Aorta (tissue), 5 donors: ENCODE measurements around the gene TMPRSS9. TPM values are rescaled to one million over a fixed set of nuclear protein-coding genes. Genes with fewer than 3 reads are reported as not detected.

Source experiments
- ATAC-seq: fragments of 200-7000 bp; cut with Tn5 transposase; one replicate; pipeline ENCODE4 v1.9.1; 2022; ENCODE audit warnings: moderate library complexity; ENCODE audit not compliant: low FRiP score
- DNase-seq, 2 donors: peaks; one replicate each; pipeline ENCODE4 v3.0.0-alpha.2; 2020
- H3K27ac ChIP-seq, 2 donors: one replicate each; pipeline ENCODE4 v1.5.1; 2013; ENCODE audit warnings: low read length in 2 of 2, mild to moderate bottlenecking in 2 of 2, moderate library complexity in 2 of 2, control low read depth in 1 of 2, inconsistent platforms in 1 of 2, low read depth in 1 of 2
- H3K27me3 ChIP-seq, 2 donors: one replicate each; pipeline ENCODE4 v1.6.1; 2013; ENCODE audit warnings: control low read depth in 1 of 2, low read length in 1 of 2, mild to moderate bottlenecking in 1 of 2, moderate library complexity in 1 of 2; ENCODE audit not compliant: insufficient read depth in 2 of 2, control insufficient read depth in 1 of 2
- H3K36me3 ChIP-seq, 2 donors: one replicate each; pipeline ENCODE4 v1.6.1; 2013; ENCODE audit warnings: control low read depth in 1 of 2, low read length in 1 of 2, mild to moderate bottlenecking in 1 of 2; ENCODE audit not compliant: insufficient read depth in 2 of 2, control insufficient read depth in 1 of 2
- H3K4me1 ChIP-seq, 2 donors: one replicate each; pipeline ENCODE4 v1.6.1; 2013; ENCODE audit warnings: low read length in 2 of 2, control low read depth in 1 of 2, mild to moderate bottlenecking in 1 of 2, moderate library complexity in 1 of 2; ENCODE audit not compliant: insufficient read depth in 2 of 2, control insufficient read depth in 1 of 2
- H3K4me3 ChIP-seq, 2 donors: one replicate each; pipeline ENCODE4 v1.5.1; 2013; ENCODE audit warnings: low read length in 2 of 2, control low read depth in 1 of 2, mild to moderate bottlenecking in 1 of 2
- H3K9me3 ChIP-seq: one replicate; pipeline ENCODE4 v1.6.1; 2013; ENCODE audit warnings: mild to moderate bottlenecking, low read length; ENCODE audit not compliant: control insufficient read depth
- WGBS, 2 donors: extraction: QIAGEN DNeasy Blood & Tissue Kit; methylation state at CpG; one replicate each; pipeline ENCODE4 v1.1.7; 2013; 5-methylcytosine and 5-hydroxymethylcytosine counted together
- intact Hi-C, 2 donors: fragments of 100-400 bp; cut with DNase I; formaldehyde crosslinking; loops; one replicate each; pipeline versions ENCODE4 v1.14.2 to v1.15.0; 2022
- polyA plus RNA-seq, 2 donors: library from polyadenylated mRNA; stranded (reverse); fragments of 200-250 nt; gene quantifications; one replicate each; pipeline ENCODE4 v1.2.3, GENCODE V29; 2013
- total RNA-seq, 2 donors: library from RNA; stranded (reverse); fragmentation: NEBNext Ultra II Directional; extraction: Animal tissue kit (Norgen Biotek cat#: 25700); gene quantifications; one replicate each; pipeline ENCODE4 v1.2.1, GENCODE V29; 2021
- donor health status: healthy with polysubstance abuse.
- donor health status: Bipolar disorder and iron deficiency.
- donor health status: DM: no; HTN: no; CAD: no.
- donor health status: DM: no; HTN: no; CAD: no.
- donor health status: DM: yes; HTN: yes; CAD: no.

The TMPRSS9 gene
- total and polyA plus RNA-seq, 4 donors = 0.23 to 0.27 TPM; not detected in 2

DNA sequence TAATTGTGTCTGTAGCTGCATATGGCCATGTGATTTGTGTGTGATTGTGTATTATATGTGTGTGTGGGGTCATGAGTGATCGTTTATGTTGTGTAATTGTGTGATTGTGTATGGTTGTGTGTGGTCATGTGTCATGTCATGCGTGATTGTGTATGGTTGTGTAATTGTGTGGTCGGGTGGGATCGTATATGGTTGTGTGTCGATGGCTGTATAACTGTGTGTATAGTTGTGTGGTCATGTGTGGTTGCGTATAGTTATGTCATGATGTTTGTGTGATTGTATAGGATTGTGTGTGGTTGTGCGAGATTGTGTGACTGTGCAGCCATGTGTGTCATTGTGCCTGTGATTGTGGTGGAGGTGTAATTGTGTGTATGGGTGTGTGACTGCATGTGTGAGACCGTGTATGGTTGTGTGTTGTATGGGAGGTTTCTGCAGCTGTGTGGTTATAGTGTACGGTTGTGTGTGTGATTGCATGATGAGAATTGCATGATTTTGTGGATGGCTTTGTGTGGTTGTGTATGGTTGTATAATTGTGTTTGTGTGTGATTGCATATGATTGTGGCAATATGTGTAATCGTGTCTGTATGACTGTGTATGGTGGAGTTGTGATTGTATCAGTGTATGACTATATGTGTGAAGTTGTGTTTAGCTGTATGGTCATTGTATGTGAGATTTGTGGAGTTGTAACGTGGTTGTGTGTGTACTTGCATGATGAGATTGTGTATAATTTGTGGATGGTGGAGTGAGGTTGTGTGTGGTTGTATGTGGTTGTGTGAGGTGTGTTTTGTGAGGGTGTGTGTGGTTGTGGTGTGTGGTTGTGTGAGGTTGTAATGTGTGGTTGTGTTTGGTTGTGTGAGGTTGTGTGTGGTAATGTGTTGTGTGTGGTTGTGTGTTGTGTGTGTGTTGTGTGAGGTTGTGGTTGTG, 2.2 kb downstream of the TMPRSS9 start:
- Histone ChIP-seq H3K9me3 (no peaks in the 10 kb centered on the region), H3K4me3 (no peak overlapping the region), H3K36me3 (no peaks in the 10 kb centered on the region), H3K27me3 (peaks cover 0 to 1% of the 10 kb centered on the region in 2 donors), H3K27ac (no peak overlapping the region), H3K4me1 (no peaks in the 10 kb centered on the region)
- no peak for ATAC-seq
- WGBS, 2 donors = 90 to 91% methylated on average over 11 of the region's 11 CpGs
- DNase-seq = no peak
- intact Hi-C loops = no loop called here

DNA sequence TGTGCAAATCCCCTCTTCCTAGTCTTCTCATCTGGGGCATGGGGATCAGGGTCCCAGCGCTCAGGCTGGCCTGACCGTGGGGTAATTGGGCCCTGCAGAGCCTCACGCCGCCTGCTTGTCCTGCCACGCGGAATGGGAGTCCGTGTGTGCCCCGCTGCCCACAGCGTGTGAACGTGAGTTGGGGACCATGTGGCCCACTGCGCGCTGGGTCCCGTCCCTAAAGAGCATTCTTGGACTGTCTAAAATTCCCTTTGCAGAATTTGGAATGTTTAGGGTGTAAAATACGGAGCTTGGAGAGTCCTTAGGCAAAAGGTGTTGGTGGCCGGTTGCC, 2.9 kb downstream of the TMPRSS9 start:
- intact Hi-C loops = no loop called here
- Histone ChIP-seq H3K9me3 (no peaks in the 10 kb centered on the region), H3K4me1 (no peaks in the 10 kb centered on the region), H3K27me3 (peaks cover 0 to 1% of the 10 kb centered on the region in 2 donors), H3K36me3 (no peaks in the 10 kb centered on the region), H3K27ac (no peak overlapping the region), H3K4me3 (no peak overlapping the region)
- DNase-seq (no peak), ATAC-seq (no peak)
- WGBS, 2 donors = 71% methylated on average over 15 of the region's 15 CpGs

GRCh38 chr19:2363419-2363818, 3.4 kb downstream of the TMPRSS9 start:
- no peaks in the 10 kb centered on the region for H3K9me3 ChIP-seq
- no peak for ATAC-seq
- intact Hi-C loops = no loop called here
- H3K4me1 ChIP-seq = no peaks in the 10 kb centered on the region
- DNase-seq = no peak
- no peaks in the 10 kb centered on the region for H3K36me3 ChIP-seq
- no peak overlapping the region for H3K27ac ChIP-seq
- WGBS, 2 donors = 67 to 71% methylated on average over 17 of the region's 17 CpGs
- peaks cover 0 to 1% of the 10 kb centered on the region in 2 donors for H3K27me3 ChIP-seq
- no peak overlapping the region for H3K4me3 ChIP-seq

DNA sequence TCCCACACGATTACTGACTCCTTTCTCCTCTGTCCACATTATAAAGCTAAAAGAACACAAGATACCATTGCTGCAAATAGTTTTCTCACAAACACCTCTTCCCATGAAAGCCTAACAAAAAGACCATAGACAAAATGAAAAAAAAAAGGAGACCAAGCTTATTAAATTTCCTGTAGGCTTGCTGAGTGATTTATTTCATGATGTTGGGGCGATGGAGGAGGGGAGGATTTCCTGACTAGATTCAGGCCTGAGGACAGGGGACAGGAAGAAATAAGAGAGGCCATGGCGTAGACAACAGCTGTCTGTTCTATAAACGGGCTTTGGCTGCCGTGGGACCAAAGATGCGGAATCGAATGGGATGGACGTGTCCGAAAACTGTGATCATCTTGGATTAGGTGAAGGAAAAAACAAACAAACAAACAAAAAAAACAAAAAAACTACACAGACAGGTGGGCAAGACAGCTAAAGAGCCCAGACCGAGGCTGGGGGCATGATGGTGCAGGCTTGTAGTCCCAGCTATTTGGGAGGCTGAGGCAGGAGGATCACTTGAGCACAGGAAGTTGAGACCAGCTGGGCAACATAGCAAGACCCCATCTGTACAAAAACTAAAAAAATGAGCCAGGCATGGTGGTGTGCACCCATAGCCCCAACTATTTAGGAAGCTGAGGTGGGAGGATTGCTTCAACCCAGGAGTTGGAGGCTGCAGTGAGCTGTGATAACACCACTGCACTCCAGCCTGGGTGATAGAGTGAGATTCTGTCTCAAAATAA, 5.3 kb downstream of the TMPRSS9 start:
- no peak for ATAC-seq
- H3K4me1 ChIP-seq = no peaks in the 10 kb centered on the region
- 64 to 67% methylated on average over 10 of the region's 10 CpGs for WGBS, 2 donors
- no peak overlapping the region for H3K4me3 ChIP-seq
- peaks cover 0 to 1% of the 10 kb centered on the region in 2 donors for H3K27me3 ChIP-seq
- peaks cover 2% of the 10 kb centered on the region for H3K9me3 ChIP-seq
- intact Hi-C loops = no loop called here
- H3K27ac ChIP-seq = no peak overlapping the region
- no peak for DNase-seq
- H3K36me3 ChIP-seq = no peaks in the 10 kb centered on the region

DNA sequence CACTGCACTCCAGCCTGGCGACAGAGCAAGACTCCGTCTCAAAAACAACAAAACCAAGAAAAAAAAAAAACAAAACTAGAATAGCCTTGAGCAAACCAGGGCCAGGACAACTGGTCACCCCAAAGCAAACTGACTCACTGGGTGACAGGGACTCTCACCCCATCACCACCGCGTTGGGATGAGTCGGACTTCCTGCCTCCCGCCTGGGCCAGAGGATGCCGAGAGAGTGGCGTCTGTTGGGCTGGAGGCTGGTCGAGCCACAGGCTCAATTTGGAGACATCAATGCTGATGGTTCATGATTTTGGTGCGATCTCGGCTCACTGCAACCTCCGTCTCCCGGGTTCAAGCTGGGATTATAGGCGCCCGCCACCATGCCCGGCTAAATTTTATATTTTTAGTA, 11.6 kb downstream of the TMPRSS9 start:
- Histone ChIP-seq H3K4me1 (no peaks in the 10 kb centered on the region), H3K4me3 (no peak overlapping the region), H3K27ac (no peak overlapping the region), H3K36me3 (no peaks in the 10 kb centered on the region), H3K27me3 (no peaks in the 10 kb centered on the region), H3K9me3 (peaks cover 2% of the 10 kb centered on the region)
- ATAC-seq (no peak), DNase-seq (no peak)
- 66 to 73% methylated on average over 16 of the region's 16 CpGs for WGBS, 2 donors
- intact Hi-C loops = no loop called here

- 55 to 61% methylated on average over 11 of the region's 11 CpGs for WGBS, 2 donors
- ATAC-seq (no peak), DNase-seq (no peak)
- no peaks in the 10 kb centered on the region for H3K36me3 ChIP-seq
- H3K9me3 ChIP-seq = peaks cover 2% of the 10 kb centered on the region
- H3K27me3 ChIP-seq = no peaks in the 10 kb centered on the region
- no peak overlapping the region for H3K4me3 ChIP-seq
- intact Hi-C loops = no loop called here
- no peak overlapping the region for H3K27ac ChIP-seq
- H3K4me1 ChIP-seq = no peaks in the 10 kb centered on the region
Observed at GRCh38 chr19:2372076-2372612, 12.1 kb downstream of the TMPRSS9 start.

DNA sequence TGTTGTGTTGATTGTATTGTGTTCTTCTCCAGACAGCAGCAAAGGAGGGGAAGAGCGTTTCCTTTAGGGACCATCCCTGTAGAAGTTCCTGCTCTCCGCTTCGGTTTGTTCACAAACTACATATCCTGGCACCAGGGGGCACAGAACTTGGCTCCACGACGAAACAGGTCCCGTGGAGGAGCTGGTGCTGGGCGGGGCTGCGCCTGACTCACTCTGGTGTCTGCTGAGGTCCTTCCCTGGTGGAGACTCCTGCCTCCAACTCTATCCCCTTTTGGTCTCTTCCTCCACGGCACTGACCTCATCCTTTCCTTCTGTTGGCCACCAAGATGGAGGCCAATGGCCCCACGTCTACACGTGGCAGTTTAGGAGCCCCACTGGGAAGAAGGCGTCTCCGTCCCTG, 14.7 kb downstream of the TMPRSS9 start:
- Histone ChIP-seq H3K27me3 (no peaks in the 10 kb centered on the region), H3K27ac (no peak overlapping the region), H3K9me3 (no peaks in the 10 kb centered on the region), H3K36me3 (no peaks in the 10 kb centered on the region), H3K4me3 (no peak overlapping the region), H3K4me1 (no peaks in the 10 kb centered on the region)
- DNase-seq = no peak
- WGBS, 2 donors = 85% methylated on average over 13 of the region's 13 CpGs
- intact Hi-C loops = no loop called here
- no peak for ATAC-seq

GRCh38 chr19:2375353-2376121, 15.5 kb downstream of the TMPRSS9 start:
- H3K4me1 ChIP-seq = no peaks in the 10 kb centered on the region
- H3K4me3 ChIP-seq = no peak overlapping the region
- no peak overlapping the region for H3K27ac ChIP-seq
- ATAC-seq (no peak), DNase-seq (no peak)
- H3K9me3 ChIP-seq = peaks cover 2% of the 10 kb centered on the region
- intact Hi-C loops = no loop called here
- H3K27me3 ChIP-seq = no peaks in the 10 kb centered on the region
- WGBS, 2 donors = 55 to 59% methylated on average over 7 of the region's 7 CpGs
- no peaks in the 10 kb centered on the region for H3K36me3 ChIP-seq
